Stomach (tissue), 9 donors: ENCODE data around the gene TATDN2. TPM values are rescaled to one million over a fixed set of nuclear protein-coding genes. Genes with fewer than 3 reads are reported as not detected.
"Not testable (repeated sequence)": the region's sequence is repeated elsewhere in the genome, so short reads cannot be mapped to it uniquely, and the experiment has no call there.

Experiments
- DNase-seq, 2 donors: peaks; one replicate each; pipeline versions ENCODE4 v3.0.0 to v3.0.0-alpha.2; 2013 to 2019
- H3K27ac ChIP-seq, 5 donors: fragments of 200-600 bp in 4 of 5; sonication (generic) in 4 of 5; one replicate each; pipeline ENCODE4 v1.5.1; 2013 to 2019; ENCODE audit warnings: mild to moderate bottlenecking in 1 of 5, moderate library complexity in 1 of 5
- H3K27me3 ChIP-seq, 3 donors: fragments of 200-600 bp; sonication (generic); one replicate each; pipeline ENCODE4 v1.5.1; 2017 to 2019; ENCODE audit warnings: mixed run types in 1 of 3
- H3K36me3 ChIP-seq, 4 donors: fragments of 200-600 bp; sonication (generic); 1 replicate in 3 of 4; 2 replicates in 1 of 4; pipeline ENCODE4 v1.5.1; 2016 to 2019
- H3K4me1 ChIP-seq, 4 donors: fragments of 200-600 bp; sonication (generic); one replicate each; pipeline ENCODE4 v1.5.1; 2016 to 2019
- H3K4me3 ChIP-seq, 4 donors: fragments of 200-600 bp; sonication (generic) in 3 of 4; one replicate each; pipeline ENCODE4 v1.5.1; 2016 to 2019; ENCODE audit warnings: mild to moderate bottlenecking in 1 of 4
- H3K9me3 ChIP-seq, 4 donors: fragments of 200-600 bp; sonication (generic); one replicate each; pipeline ENCODE4 v1.5.1; 2016 to 2019
- EP300 ChIP-seq: sonication (generic); formaldehyde crosslinking; IDR thresholded peaks from one replicate; pipeline ENCODE4 v1.6.1; 2017; ENCODE audit warnings: antibody characterized with exemption
- POLR2A ChIP-seq, 4 donors: fragments of 450-650 bp; IDR thresholded peaks; one replicate each; pipeline ENCODE4 v1.6.1; 2016; ENCODE audit warnings: antibody characterized with exemption in 4 of 4, control low read depth in 2 of 4, mild to moderate bottlenecking in 1 of 4, moderate library complexity in 1 of 4
- POLR2AphosphoS5 ChIP-seq, 3 donors: sonication (generic); formaldehyde crosslinking; IDR thresholded peaks; one replicate each; pipeline ENCODE4 v1.6.1; 2016; ENCODE audit warnings: antibody characterized with exemption in 3 of 3
- WGBS, 5 donors: extraction: QIAGEN DNeasy Blood & Tissue Kit in 3 of 5; methylation state at CpG; one replicate each; pipeline versions ENCODE4 v1.1.5 to v1.1.7; 2013 to 2018; 5-methylcytosine and 5-hydroxymethylcytosine counted together
- intact Hi-C: fragments of 100-400 bp; cut with DNase I; formaldehyde crosslinking; loops from one replicate; pipeline ENCODE4 v1.15.1; 2023; ENCODE audit warnings: low total_unique reads
- polyA plus RNA-seq, 3 donors: library from polyadenylated mRNA; stranded (reverse); fragments of 200-250 nt; gene quantifications; one replicate each; pipeline ENCODE4 v1.2.3, GENCODE V29; 2013
- total RNA-seq, 5 donors: library from RNA; depleted of rRNA; stranded (reverse); fragments of >200 nt; gene quantifications; one replicate each; pipeline versions ENCODE4 v1.1.0 to v1.2.3, GENCODE V29; 2014 to 2016
- TF ChIP-seq, protein P1 (sequence below), 7 experiments: fragments of 450-650 bp in 4 of 7; fragments of 200-600 bp in 3 of 7; sonication (generic) in 3 of 7; IDR thresholded peaks; one replicate each; pipeline ENCODE4 v1.5.1; 2016 to 2019; ENCODE audit warnings: antibody characterized with exemption in 7 of 7, control low read depth in 2 of 7, mild to moderate bottlenecking in 1 of 7
- donor health status: healthy with polysubstance abuse.
- donor health status: Bipolar disorder and iron deficiency.
- donor health status: healthy.

The TATDN2 gene
- total and polyA plus RNA-seq, 8 donors: 10.4 to 37.5 (median 17.1) TPM

DNA sequence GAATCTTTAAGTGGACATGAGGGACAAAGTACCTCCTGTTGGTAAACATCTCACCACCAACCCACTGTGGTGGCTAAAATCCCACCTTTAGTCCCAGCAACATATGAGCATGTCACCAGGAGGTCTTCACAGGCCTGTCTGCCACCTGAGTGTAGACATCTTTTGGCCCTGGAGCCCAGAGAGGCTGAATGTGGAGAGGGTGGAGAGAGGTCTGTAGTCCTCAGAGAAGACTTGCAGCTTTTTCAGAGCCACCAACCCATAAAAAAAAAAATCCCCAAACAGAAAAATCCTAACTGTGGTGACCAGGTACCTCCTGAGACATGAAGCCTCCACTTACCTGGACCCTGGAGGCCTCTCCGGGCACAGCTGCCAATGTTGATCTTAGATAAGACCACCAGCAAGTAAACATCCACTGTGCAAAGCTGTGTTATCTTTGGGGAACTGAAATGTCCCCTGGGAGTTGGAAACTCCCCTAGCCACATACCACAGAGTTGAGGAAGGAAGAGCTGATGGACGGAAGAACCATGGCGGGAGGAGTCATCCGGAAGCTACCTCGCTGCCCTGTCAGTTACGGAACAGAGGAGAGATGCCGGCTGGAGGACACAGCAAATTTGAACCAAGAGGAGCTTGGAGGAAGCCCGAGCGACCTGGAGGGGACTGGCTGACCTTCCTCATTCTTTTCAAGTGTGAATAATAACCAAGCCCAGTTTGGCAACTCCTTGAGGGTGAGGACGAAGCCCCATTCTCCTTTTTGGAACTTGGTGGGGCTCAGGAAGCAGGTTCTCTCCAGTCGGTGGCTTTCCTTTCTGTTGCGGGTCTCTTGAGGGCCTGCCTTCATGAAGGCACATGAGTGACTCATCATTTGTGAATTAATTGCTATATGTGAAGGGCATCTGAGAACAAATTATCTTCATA lies 44.5 kb downstream of the TATDN2 start, which contains the start of gene GHRL:
GHRL (minus strand) TSS at position 443 of the 915 bp plus-strand sequence. CDS start 2,767 bp downstream, outside the sequence.
- Histone ChIP-seq H3K4me1 (peaks cover 0 to 31% (median 19%) of the 10 kb centered on the region in 4 donors), H3K36me3 (peaks cover 7 to 86% (median 44%) of the 10 kb centered on the region in 4 donors), H3K4me3 (no peak within 1 kb of the TSS), H3K27me3 (no peaks in the 10 kb centered on the region), H3K9me3 (no peaks in the 10 kb centered on the region), H3K27ac (peak within 1 kb of the TSS in 4 of 5 donors; percentile 42 to 68 (median 58))
- DNase-seq: peak; percentile 43 to 79
- TF ChIP-seq, protein P1, sequence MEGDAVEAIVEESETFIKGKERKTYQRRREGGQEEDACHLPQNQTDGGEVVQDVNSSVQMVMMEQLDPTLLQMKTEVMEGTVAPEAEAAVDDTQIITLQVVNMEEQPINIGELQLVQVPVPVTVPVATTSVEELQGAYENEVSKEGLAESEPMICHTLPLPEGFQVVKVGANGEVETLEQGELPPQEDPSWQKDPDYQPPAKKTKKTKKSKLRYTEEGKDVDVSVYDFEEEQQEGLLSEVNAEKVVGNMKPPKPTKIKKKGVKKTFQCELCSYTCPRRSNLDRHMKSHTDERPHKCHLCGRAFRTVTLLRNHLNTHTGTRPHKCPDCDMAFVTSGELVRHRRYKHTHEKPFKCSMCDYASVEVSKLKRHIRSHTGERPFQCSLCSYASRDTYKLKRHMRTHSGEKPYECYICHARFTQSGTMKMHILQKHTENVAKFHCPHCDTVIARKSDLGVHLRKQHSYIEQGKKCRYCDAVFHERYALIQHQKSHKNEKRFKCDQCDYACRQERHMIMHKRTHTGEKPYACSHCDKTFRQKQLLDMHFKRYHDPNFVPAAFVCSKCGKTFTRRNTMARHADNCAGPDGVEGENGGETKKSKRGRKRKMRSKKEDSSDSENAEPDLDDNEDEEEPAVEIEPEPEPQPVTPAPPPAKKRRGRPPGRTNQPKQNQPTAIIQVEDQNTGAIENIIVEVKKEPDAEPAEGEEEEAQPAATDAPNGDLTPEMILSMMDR (IDR thresholded peaks at IDR 0.05): no peak
- TF ChIP-seq POLR2A (IDR thresholded peaks at IDR 0.05) (no peak), EP300 (no peak), POLR2AphosphoS5 (IDR thresholded peaks at IDR 0.05) (peak in 2 of 3 donors; percentile 16 to 31)
- WGBS, 5 donors: 24 to 58% (median 36%) methylated on average over 10 to 12 of the region's 12 CpGs
- intact Hi-C loops: no loop called here

DNA sequence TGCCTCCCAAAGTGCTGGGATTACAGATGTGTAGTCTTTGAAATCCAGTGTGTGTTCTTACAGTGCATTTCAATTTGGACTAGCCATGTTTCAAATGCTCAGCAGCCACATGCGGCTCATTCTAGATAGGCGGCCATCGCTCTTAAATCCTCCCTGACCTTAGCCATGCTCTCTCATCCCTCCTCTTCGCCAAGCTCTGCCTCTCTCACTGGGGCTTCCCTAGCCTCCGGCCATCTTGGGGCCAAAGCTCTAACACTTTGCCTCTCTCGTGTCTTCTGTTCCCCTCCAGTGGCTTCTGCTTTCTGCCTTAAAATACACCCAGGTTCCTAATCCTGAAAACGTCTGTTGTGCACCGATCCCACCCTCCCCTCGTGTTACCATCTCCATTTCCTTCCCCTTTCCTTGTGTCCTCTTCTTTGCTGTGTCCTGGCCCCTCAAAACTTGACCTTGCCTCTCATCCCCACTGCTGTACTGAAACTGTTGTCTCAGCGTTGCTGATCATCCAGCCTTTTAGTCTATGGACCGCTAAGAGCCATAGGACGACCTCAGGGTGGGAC lies 45.8 kb downstream of the TATDN2 start:
- H3K27me3 ChIP-seq: no peaks in the 10 kb centered on the region
- intact Hi-C loops: no loop called here
- H3K9me3 ChIP-seq: no peaks in the 10 kb centered on the region
- peak overlapping the region in 1 of 5 donors; percentile 32 for H3K27ac ChIP-seq
- WGBS, 5 donors: 78 to 92% (median 89%) methylated on average over 12 of the region's 12 CpGs
- TF ChIP-seq POLR2AphosphoS5 (IDR thresholded peaks at IDR 0.05): no peak
- no peak for TF ChIP-seq POLR2A (IDR thresholded peaks at IDR 0.05)
- TF ChIP-seq, protein P1 (IDR thresholded peaks at IDR 0.05): no peak
- TF ChIP-seq EP300: no peak
- peaks cover 0 to 80% (median 38%) of the 10 kb centered on the region in 4 donors for H3K36me3 ChIP-seq
- H3K4me1 ChIP-seq: peaks cover 0 to 31% (median 19%) of the 10 kb centered on the region in 4 donors
- no peak for DNase-seq
- H3K4me3 ChIP-seq: no peak overlapping the region

DNA sequence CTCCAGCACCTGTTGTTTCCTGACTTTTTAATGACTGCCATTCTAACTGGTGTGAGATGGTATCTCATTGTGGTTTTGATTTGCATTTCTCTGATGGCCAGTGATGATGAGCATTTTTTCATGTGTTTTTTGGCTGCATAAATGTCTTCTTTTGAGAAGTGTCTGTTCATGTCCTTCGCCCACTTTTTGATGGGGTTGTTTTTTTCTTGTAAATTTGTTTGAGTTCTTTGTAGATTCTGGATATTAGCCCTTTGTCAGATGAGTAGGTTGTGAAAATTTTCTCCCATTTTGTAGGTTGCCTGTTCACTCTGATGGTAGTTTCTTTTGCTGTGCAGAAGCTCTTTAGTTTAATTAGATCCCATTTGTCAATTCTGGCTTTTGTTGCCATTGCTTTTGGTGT lies 49.8 kb downstream of the TATDN2 start:
- WGBS, 5 donors: no CpG with 5 or more reads among the region's 1 CpG
- intact Hi-C loops: not testable (repeated sequence)
- peaks cover 29 to 80% (median 63%) of the 10 kb centered on the region in 4 donors for H3K36me3 ChIP-seq

DNA sequence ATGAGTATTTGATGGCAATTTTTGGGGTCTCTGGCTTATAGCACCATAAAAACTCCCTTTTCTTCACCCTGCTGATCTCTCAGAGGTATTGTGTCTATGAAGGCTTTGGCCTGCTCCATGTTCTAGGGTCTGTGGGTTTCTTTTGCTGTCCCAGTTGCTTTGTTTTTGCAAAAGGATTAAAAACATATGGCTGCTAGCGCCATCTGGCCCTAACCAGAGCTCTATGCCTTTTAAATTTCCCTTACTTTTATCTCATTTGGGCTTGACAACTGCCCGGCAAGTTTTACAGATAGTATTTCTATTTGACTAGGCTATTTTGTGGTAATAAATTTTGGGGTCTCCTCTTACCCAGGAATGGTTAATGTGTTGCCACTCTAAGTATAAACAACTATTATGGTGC lies 50.9 kb downstream of the TATDN2 start:
- intact Hi-C loops: no loop called here
- Histone ChIP-seq H3K27ac (peak overlapping the region in 1 of 5 donors; percentile 8), H3K9me3 (no peaks in the 10 kb centered on the region), H3K4me3 (no peak overlapping the region), H3K4me1 (peaks cover 0 to 10% (median 4%) of the 10 kb centered on the region in 4 donors), H3K36me3 (peaks cover 40 to 81% (median 74%) of the 10 kb centered on the region in 4 donors), H3K27me3 (no peaks in the 10 kb centered on the region)
- no peak for DNase-seq
- 63 to 88% (median 75%) methylated on average over 2 of the region's 2 CpGs for WGBS, 5 donors
- TF ChIP-seq POLR2AphosphoS5 (IDR thresholded peaks at IDR 0.05) (no peak), EP300 (no peak), POLR2A (IDR thresholded peaks at IDR 0.05) (no peak)
- TF ChIP-seq, protein P1 (IDR thresholded peaks at IDR 0.05): no peak

More for the DNA sequence above, 49.8 kb downstream of the TATDN2 start:
- not testable (repeated sequence) for DNase-seq, H3K4me3 ChIP-seq, H3K9me3 ChIP-seq, H3K27me3 ChIP-seq, H3K27ac ChIP-seq
- peaks cover 0 to 17% (median 9%) of the 10 kb centered on the region in 4 donors for H3K4me1 ChIP-seq
